ENCODE results near the gene ART1. TPM values are rescaled to one million over a fixed set of nuclear protein-coding genes. Genes with fewer than 3 reads are reported as not detected.

The ART1 gene
- total and polyA plus RNA-seq, 2 donors (not counting 1 experiment from before 2014, with no cell fraction given) = not detected

- TF ChIP-seq EZH2 (IDR thresholded peaks at IDR 0.05; ENCODE audit: borderline replicate concordance, insufficient read depth, low read depth, low read length, poor library complexity, severe bottlenecking) = no peak
- Histone ChIP-seq H3K4me2 (replicated peaks; ENCODE audit: low read depth, low read length, poor library complexity, severe bottlenecking) (no peak overlapping the region), H3K27ac (ENCODE audit: low read length in 2 of 2) (no peak overlapping the region), H3K27me3 (replicated peaks in 1 of 4; ENCODE audit: control extremely low read depth in 1 of 4, control insufficient read depth in 3 of 4, insufficient read depth in 4 of 4, low read length in 3 of 4) (no peaks in the 10 kb centered on the region), H3K4me1 (ENCODE audit: control insufficient read depth in 2 of 2, insufficient read depth in 2 of 2, low read length in 2 of 2) (no peaks in the 10 kb centered on the region), H3K4me3 (ENCODE audit: control extremely low read depth in 1 of 5, extremely low read depth in 1 of 5, insufficient read depth in 1 of 5, low read depth in 2 of 5, low read length in 4 of 5) (no peak overlapping the region), H4K20me1 (ENCODE audit: control insufficient read depth, insufficient read depth, low read length, poor library complexity, severe bottlenecking) (no peaks in the 10 kb centered on the region), H3K9me3 (ENCODE audit: control extremely low read depth in 1 of 3, control insufficient read depth in 2 of 3, insufficient read depth in 1 of 3, low read length in 2 of 3) (no peaks in the 10 kb centered on the region), H3K9ac (ENCODE audit: low read length) (no peak overlapping the region), H2AFZ (ENCODE audit: insufficient read depth, low read depth, low read length, poor library complexity, severe bottlenecking) (no peak overlapping the region), H3K36me3 (replicated peaks in 1 of 2; ENCODE audit: control extremely low read depth in 1 of 2, control insufficient read depth in 1 of 2, extremely low read depth in 1 of 2, insufficient read depth in 2 of 2, low read length in 1 of 2) (peaks cover 0 to 18% of the 10 kb centered on the region in 2 experiments), H3K79me2 (ENCODE audit: control insufficient read depth, insufficient read depth, low read length) (no peaks in the 10 kb centered on the region)
- Mint-ChIP-seq H3K9me3 (ENCODE audit: insufficient read depth) (no peaks in the 10 kb centered on the region), H3K27ac (no peak overlapping the region), H3K4me1 (no peaks in the 10 kb centered on the region), H3K4me3 (no peak overlapping the region), H3K27me3 (peaks cover 7% of the 10 kb centered on the region)
- ChIA-PET CTCF (no interaction called here), POLR2A (no interaction called here)
- DNase-seq = no peak
- ATAC-seq (ENCODE audit: low read depth) = no peak
- intact Hi-C loops (cut with micrococcal nuclease) = no loop called here
Observed at GRCh38 chr11:3662856-3663255, 17.9 kb downstream of the ART1 start.

- Mint-ChIP-seq H3K4me3 (no peak overlapping the region), H3K4me1 (no peaks in the 10 kb centered on the region), H3K27me3 (no peaks in the 10 kb centered on the region), H3K27ac (no peak overlapping the region), H3K9me3 (ENCODE audit: insufficient read depth) (no peaks in the 10 kb centered on the region)
- peaks cover 0 to 26% of the 10 kb centered on the region in 2 experiments for H3K36me3 ChIP-seq (replicated peaks in 1 of 2; ENCODE audit: control extremely low read depth in 1 of 2, control insufficient read depth in 1 of 2, extremely low read depth in 1 of 2, insufficient read depth in 2 of 2, low read length in 1 of 2)
- H3K4me2 ChIP-seq (replicated peaks; ENCODE audit: low read depth, low read length, poor library complexity, severe bottlenecking) = no peak overlapping the region
- H3K9ac ChIP-seq (ENCODE audit: low read length) = no peak overlapping the region
- 93% methylated on average over 8 of the region's 10 CpGs for WGBS (ENCODE audit: insufficient coverage)
- H2AFZ ChIP-seq (ENCODE audit: insufficient read depth, low read depth, low read length, poor library complexity, severe bottlenecking) = no peak overlapping the region
- no peaks in the 10 kb centered on the region for H3K4me1 ChIP-seq (ENCODE audit: control insufficient read depth in 2 of 2, insufficient read depth in 2 of 2, low read length in 2 of 2)
- ChIA-PET CTCF (interaction anchor here (1.1 kb wide), 1 partner anchor 522 kb away, joined by 3 read pairs; no protein-coding TSS in a partner anchor), POLR2A (no interaction called here)
- no peak for DNase-seq
- no peaks in the 10 kb centered on the region for H3K27me3 ChIP-seq (replicated peaks in 1 of 4; ENCODE audit: control extremely low read depth in 1 of 4, control insufficient read depth in 3 of 4, insufficient read depth in 4 of 4, low read length in 3 of 4)
- H3K27ac ChIP-seq (ENCODE audit: low read length in 2 of 2) = no peak overlapping the region
- no peaks in the 10 kb centered on the region for H3K79me2 ChIP-seq (ENCODE audit: control insufficient read depth, insufficient read depth, low read length)
- ATAC-seq (ENCODE audit: low read depth) = no peak
- H3K9me3 ChIP-seq (ENCODE audit: control extremely low read depth in 1 of 3, control insufficient read depth in 2 of 3, insufficient read depth in 1 of 3, low read length in 2 of 3) = no peaks in the 10 kb centered on the region
- no peaks in the 10 kb centered on the region for H4K20me1 ChIP-seq (ENCODE audit: control insufficient read depth, insufficient read depth, low read length, poor library complexity, severe bottlenecking)
- H3K4me3 ChIP-seq (ENCODE audit: control extremely low read depth in 1 of 5, extremely low read depth in 1 of 5, insufficient read depth in 1 of 5, low read depth in 2 of 5, low read length in 4 of 5) = no peak overlapping the region
- TF ChIP-seq EZH2 (IDR thresholded peaks at IDR 0.05; ENCODE audit: borderline replicate concordance, insufficient read depth, low read depth, low read length, poor library complexity, severe bottlenecking) (no peak), CTCF (IDR thresholded peaks at IDR 0.05) (no peak)
- intact Hi-C loops (cut with micrococcal nuclease) = no loop called here
Observed at GRCh38 chr11:3664032-3664630, 19.2 kb downstream of the ART1 start.

Measured in B cell (primary cell).